RWPE2 (cell line): ENCODE results near the gene TNFAIP8L1.

Source experiments
- ATAC-seq: fragments of 200-7000 bp; cut with Tn5 transposase; 3 replicates; pipeline ENCODE4 v1.9.1; 2021; ENCODE audit warnings: low read depth
- DNase-seq: peaks from one replicate; pipeline ENCODE4 v3.0.0-alpha.2; 2020; ENCODE audit warnings: low spot score
- H3K27ac ChIP-seq: fragments of 450-650 bp; 2 replicates; pipeline ENCODE4 v1.5.1; 2017; ENCODE audit warnings: mild to moderate bottlenecking; ENCODE audit not compliant: poor library complexity, severe bottlenecking
- H3K27me3 ChIP-seq: fragments of 250-450 bp; sonication (Bioruptor Pico); 2 replicates; pipeline ENCODE4 v1.5.1; 2021; ENCODE audit warnings: mild to moderate bottlenecking, moderate library complexity; ENCODE audit not compliant: insufficient read depth, poor library complexity, severe bottlenecking
- H3K36me3 ChIP-seq: fragments of 250-450 bp; sonication (Bioruptor Pico); 2 replicates; pipeline ENCODE4 v1.5.1; 2020; ENCODE audit warnings: low read depth, mild to moderate bottlenecking, moderate library complexity
- H3K4me1 ChIP-seq: fragments of 250-450 bp; sonication (Bioruptor Pico); 2 replicates; pipeline ENCODE4 v1.5.1; 2021; ENCODE audit warnings: mild to moderate bottlenecking, moderate library complexity; ENCODE audit not compliant: insufficient read depth, poor library complexity, severe bottlenecking
- H3K4me3 ChIP-seq: fragments of 250-450 bp; sonication (Bioruptor Pico); 2 replicates; pipeline ENCODE4 v1.5.1; 2021; ENCODE audit warnings: mild to moderate bottlenecking, moderate library complexity; ENCODE audit not compliant: severe bottlenecking
- H3K9me3 ChIP-seq: fragments of 250-450 bp; sonication (Bioruptor Pico); 2 replicates; pipeline ENCODE4 v1.5.1; 2021; ENCODE audit warnings: mild to moderate bottlenecking, moderate library complexity; ENCODE audit not compliant: severe bottlenecking
- CTCF ChIP-seq: fragments of 450-650 bp; IDR thresholded peaks from one replicate; pipeline ENCODE4 v1.5.1; 2017; ENCODE audit warnings: mild to moderate bottlenecking, moderate library complexity; ENCODE audit not compliant: poor library complexity, severe bottlenecking

The TNFAIP8L1 gene

GRCh38 chr19:4609878-4610511 is 29.3 kb upstream of the TNFAIP8L1 start:
- Histone ChIP-seq H3K9me3 (no peaks in the 10 kb centered on the region), H3K27ac (no peak overlapping the region), H3K36me3 (no peaks in the 10 kb centered on the region), H3K4me1 (no peaks in the 10 kb centered on the region), H3K27me3 (no peaks in the 10 kb centered on the region), H3K4me3 (no peak overlapping the region)
- DNase-seq (no peak), ATAC-seq (no peak; the same call in 2 of the 3 replicates)
- TF ChIP-seq CTCF = no peak

- no peaks in the 10 kb centered on the region for H3K27me3 ChIP-seq
- ATAC-seq (no peak), DNase-seq (no peak)
- H3K27ac ChIP-seq = no peak overlapping the region
- no peak overlapping the region for H3K4me3 ChIP-seq
- no peak for TF ChIP-seq CTCF
- H3K4me1 ChIP-seq = no peaks in the 10 kb centered on the region
- no peaks in the 10 kb centered on the region for H3K9me3 ChIP-seq
- H3K36me3 ChIP-seq = no peaks in the 10 kb centered on the region
These were observed 26.0 kb upstream of the TNFAIP8L1 start for GRCh38 chr19:4613254-4613751.

GRCh38 chr19:4618019-4618418 is 21.3 kb upstream of the TNFAIP8L1 start:
- Histone ChIP-seq H3K4me3 (no peak overlapping the region), H3K36me3 (no peaks in the 10 kb centered on the region), H3K27me3 (no peaks in the 10 kb centered on the region), H3K4me1 (no peaks in the 10 kb centered on the region), H3K9me3 (no peaks in the 10 kb centered on the region), H3K27ac (no peak overlapping the region)
- ATAC-seq (no peak), DNase-seq (no peak)
- TF ChIP-seq CTCF = no peak

GRCh38 chr19:4619668-4620294 is 19.5 kb upstream of the TNFAIP8L1 start:
- no peak for ATAC-seq
- Histone ChIP-seq H3K9me3 (no peaks in the 10 kb centered on the region), H3K27ac (no peak overlapping the region), H3K4me1 (no peaks in the 10 kb centered on the region), H3K36me3 (no peaks in the 10 kb centered on the region), H3K4me3 (no peak overlapping the region), H3K27me3 (no peaks in the 10 kb centered on the region)
- DNase-seq = no peak
- no peak for TF ChIP-seq CTCF

- no peak for ATAC-seq
- DNase-seq = no peak
- Histone ChIP-seq H3K4me3 (no peak overlapping the region), H3K36me3 (no peaks in the 10 kb centered on the region), H3K4me1 (no peaks in the 10 kb centered on the region), H3K27ac (no peak overlapping the region), H3K27me3 (no peaks in the 10 kb centered on the region), H3K9me3 (no peaks in the 10 kb centered on the region)
- no peak for TF ChIP-seq CTCF
These were observed 18.6 kb upstream of the TNFAIP8L1 start for GRCh38 chr19:4620675-4621074.
